Measurements from ENCODE around the gene PSTPIP1.
"Not testable (repeated sequence)": the region's sequence is repeated elsewhere in the genome, so short reads cannot be mapped to it uniquely, and the experiment has no call there.

Gene PSTPIP1

GRCh38 chr15:76994971-76995945 is at the start of gene PSTPIP1:
Gene PSTPIP1 (plus strand): TSS chr15:76995126. CDS start chr15:76995574, 448 bp downstream.
- no peak for DNase-seq

GRCh38 chr15:76945494-76946093 is 49.3 kb upstream of the PSTPIP1 start:
- DNase-seq = no peak

- DNase-seq = no peak
These were observed 47.5 kb upstream of the PSTPIP1 start for GRCh38 chr15:76947454-76947853.

- DNase-seq = no peak
These were observed 43.7 kb upstream of the PSTPIP1 start for GRCh38 chr15:76951220-76951619.

GRCh38 chr15:76953913-76954312 is 41.0 kb upstream of the PSTPIP1 start:
- no peak for DNase-seq

GRCh38 chr15:76954744-76955143 is 40.2 kb upstream of the PSTPIP1 start:
- no peak for DNase-seq

GRCh38 chr15:76961268-76962011 is 33.5 kb upstream of the PSTPIP1 start:
- DNase-seq = no peak

GRCh38 chr15:76962337-76963013 is 32.5 kb upstream of the PSTPIP1 start:
- no peak for DNase-seq

GRCh38 chr15:76963596-76963995 is 31.3 kb upstream of the PSTPIP1 start:
- no peak for DNase-seq

- DNase-seq = no peak
These were observed 30.8 kb upstream of the PSTPIP1 start for GRCh38 chr15:76964157-76964556.

- not testable (repeated sequence) for DNase-seq
These were observed 28.9 kb upstream of the PSTPIP1 start for GRCh38 chr15:76966051-76966450.

- no peak for DNase-seq
These were observed 27.9 kb upstream of the PSTPIP1 start for GRCh38 chr15:76967067-76967466.

- DNase-seq = no peak
These were observed 26.6 kb upstream of the PSTPIP1 start for GRCh38 chr15:76968306-76968705.

GRCh38 chr15:76972389-76973361 is 22.3 kb upstream of the PSTPIP1 start:
- no peak for DNase-seq

- DNase-seq = peak; percentile 21
These were observed 21.6 kb upstream of the PSTPIP1 start for GRCh38 chr15:76973362-76973743.

GRCh38 chr15:76973906-76974305 is 21.0 kb upstream of the PSTPIP1 start:
- DNase-seq = no peak

- DNase-seq = no peak
These were observed 20.4 kb upstream of the PSTPIP1 start for GRCh38 chr15:76974456-76975036.

- no peak for DNase-seq
These were observed 18.8 kb upstream of the PSTPIP1 start for GRCh38 chr15:76976141-76976540.

GRCh38 chr15:76976572-76977270 is 18.2 kb upstream of the PSTPIP1 start:
- no peak for DNase-seq

GRCh38 chr15:76978522-76979330 is 16.2 kb upstream of the PSTPIP1 start:
- DNase-seq = no peak

All from DMS53 (cell line).